Measurements from ENCODE around the gene ZNF580.

GRCh38 chr19:55686311-55687050, 45.7 kb downstream of the ZNF580 start:
- TF ChIP-seq CTCF (IDR thresholded peaks at IDR 0.05) (no peak), POLR2A (IDR thresholded peaks at IDR 0.05) (no peak)
